ENCODE measurements around the gene PHRF1. TPM values are rescaled to one million over a fixed set of nuclear protein-coding genes. Genes with fewer than 3 reads are reported as not detected.

PHRF1 gene
- total RNA-seq, 4 donors from 2014 or later = 24.5 to 38.2 (median 28.7) TPM

GRCh38 chr11:554428-555226 lies 21.6 kb upstream of the PHRF1 start:
- H3K36me3 ChIP-seq = no peaks in the 10 kb centered on the region
- H3K4me3 ChIP-seq = peak overlapping the region; percentile 34 to 52 (median 39)
- no peak overlapping the region for H3K27ac ChIP-seq (replicated peaks in 1 of 4)
- DNase-seq (ENCODE audit: extremely low spot score) = no peak
- 15% methylated on average over 23 of the region's 60 CpGs for WGBS
- H3K27me3 ChIP-seq = peaks cover 19 to 100% (median 50%) of the 10 kb centered on the region in 4 donors
- no peaks in the 10 kb centered on the region for H3K9me3 ChIP-seq
- no peak for TF ChIP-seq EP300 (IDR thresholded peaks at IDR 0.05)
- peak in 1 of 2 donors; percentile 40 for TF ChIP-seq POLR2AphosphoS5 (IDR thresholded peaks at IDR 0.05)
- TF ChIP-seq CTCF (IDR thresholded peaks at IDR 0.05) = peak; percentile 53 to 69 (median 60)
- peaks cover 17 to 25% (median 23%) of the 10 kb centered on the region in 4 donors for H3K4me1 ChIP-seq
- intact Hi-C loops (cut with DNase I) = loop anchor here (1.0 kb wide), 1 partner anchor 173 kb away; no protein-coding TSS in a partner anchor

- Histone ChIP-seq H3K9me3 (no peaks in the 10 kb centered on the region), H3K27ac (replicated peaks in 1 of 4) (no peak overlapping the region), H3K4me3 (peak overlapping the region; percentile 34 to 52 (median 39)), H3K27me3 (peaks cover 19 to 95% (median 50%) of the 10 kb centered on the region in 4 donors), H3K36me3 (no peaks in the 10 kb centered on the region), H3K4me1 (peaks cover 21 to 32% (median 29%) of the 10 kb centered on the region in 4 donors)
- TF ChIP-seq CTCF (IDR thresholded peaks at IDR 0.05) (no peak), EP300 (IDR thresholded peaks at IDR 0.05) (no peak), POLR2AphosphoS5 (IDR thresholded peaks at IDR 0.05) (no peak), POLR2A (IDR thresholded peaks at IDR 0.05; ENCODE audit: low read depth) (no peak)
- DNase-seq (ENCODE audit: extremely low spot score) = no peak
- intact Hi-C loops (cut with DNase I) = loop anchor here (1.0 kb wide), 1 partner anchor 172 kb away; no protein-coding TSS in a partner anchor
- WGBS = 3% methylated on average over 18 of the region's 57 CpGs
Measured at GRCh38 chr11:555227-555779, 21.0 kb upstream of the PHRF1 start.

GRCh38 chr11:555780-556661 lies 20.2 kb upstream of the PHRF1 start:
- Histone ChIP-seq H3K4me1 (peaks cover 22 to 35% (median 33%) of the 10 kb centered on the region in 4 donors), H3K27ac (replicated peaks in 1 of 4) (no peak overlapping the region), H3K27me3 (peaks cover 19 to 88% (median 50%) of the 10 kb centered on the region in 4 donors), H3K9me3 (no peaks in the 10 kb centered on the region), H3K4me3 (peak overlapping the region in 3 of 4 donors; percentile 34 to 52 (median 39)), H3K36me3 (no peaks in the 10 kb centered on the region)
- TF ChIP-seq POLR2A (IDR thresholded peaks at IDR 0.05; ENCODE audit: low read depth) (no peak), POLR2AphosphoS5 (IDR thresholded peaks at IDR 0.05) (no peak), CTCF (IDR thresholded peaks at IDR 0.05) (no peak), EP300 (IDR thresholded peaks at IDR 0.05) (no peak)
- intact Hi-C loops (cut with DNase I) = loop anchor here (1.0 kb wide), 1 partner anchor 171 kb away; no protein-coding TSS in a partner anchor
- no peak for DNase-seq (ENCODE audit: extremely low spot score)
- WGBS = 8% methylated on average over 42 of the region's 104 CpGs

- intact Hi-C loops (cut with DNase I) = no loop called here
Measured at GRCh38 chr11:556662-557256, 19.5 kb upstream of the PHRF1 start.

More at GRCh38 chr11:556662-557256, 19.5 kb upstream of the PHRF1 start:
- H3K9me3 ChIP-seq = no peaks in the 10 kb centered on the region
- no peak overlapping the region for H3K4me3 ChIP-seq
- peaks cover 19 to 80% (median 50%) of the 10 kb centered on the region in 4 donors for H3K27me3 ChIP-seq
- no peak for TF ChIP-seq EP300 (IDR thresholded peaks at IDR 0.05)
- no peak for TF ChIP-seq POLR2AphosphoS5 (IDR thresholded peaks at IDR 0.05)
- TF ChIP-seq POLR2A (IDR thresholded peaks at IDR 0.05; ENCODE audit: low read depth) = no peak
- TF ChIP-seq CTCF (IDR thresholded peaks at IDR 0.05) = no peak
- H3K27ac ChIP-seq (replicated peaks in 1 of 4) = no peak overlapping the region
- peaks cover 28 to 43% (median 40%) of the 10 kb centered on the region in 4 donors for H3K4me1 ChIP-seq
- WGBS = 82% methylated on average over 9 of the region's 22 CpGs
- no peaks in the 10 kb centered on the region for H3K36me3 ChIP-seq
- DNase-seq (ENCODE audit: extremely low spot score) = no peak

Measured in esophagus muscularis mucosa (tissue), 4 donors.